Smooth muscle cell (in vitro differentiated cells): Measurements from ENCODE around the gene ANKS3. TPM values are rescaled to one million over a fixed set of nuclear protein-coding genes. Genes with fewer than 3 reads are reported as not detected.

ENCODE experiments used
- DNase-seq: peaks from one replicate; lab custom pipeline; 2025; ENCODE audit not compliant: unreplicated experiment; lab: John Stamatoyannopoulos, UW
- H2AFZ ChIP-seq: fragments of 200-600 bp; sonication (generic); 2 replicates; pipeline ENCODE4 v1.6.0; 2016; ENCODE audit warnings: antibody characterized with exemption, low read depth, mild to moderate bottlenecking
- H3F3A ChIP-seq: fragments of 200-600 bp; sonication (generic); 2 replicates; pipeline ENCODE4 v1.6.0; 2017; ENCODE audit warnings: antibody characterized with exemption, low read depth
- H3K27ac ChIP-seq: fragments of 200-600 bp; sonication (generic); 2 replicates; pipeline ENCODE4 v1.5.1; 2016; ENCODE audit warnings: low read depth, mild to moderate bottlenecking
- H3K27me3 ChIP-seq: fragments of 200-600 bp; sonication (generic); 2 replicates; pipeline ENCODE4 v1.6.1; 2016; ENCODE audit warnings: low read depth, mild to moderate bottlenecking
- H3K36me3 ChIP-seq: fragments of 200-600 bp; sonication (generic); 2 replicates; pipeline ENCODE4 v1.5.1; 2016; ENCODE audit warnings: low read depth
- H3K4me1 ChIP-seq: fragments of 200-600 bp; sonication (generic); 2 replicates; pipeline ENCODE4 v1.5.1; 2016; ENCODE audit warnings: low read depth
- H3K4me2 ChIP-seq: fragments of 200-600 bp; sonication (generic); 2 replicates; pipeline ENCODE4 v1.6.0; 2016; ENCODE audit warnings: mild to moderate bottlenecking
- H3K4me3 ChIP-seq: fragments of 200-600 bp; sonication (generic); 2 replicates; pipeline ENCODE4 v1.5.1; 2016; ENCODE audit warnings: mild to moderate bottlenecking
- H3K79me2 ChIP-seq: fragments of 200-600 bp; sonication (generic); 2 replicates; pipeline ENCODE4 v1.6.0; 2016; ENCODE audit warnings: low read depth, mild to moderate bottlenecking
- H3K9ac ChIP-seq: fragments of 200-600 bp; sonication (generic); 2 replicates; pipeline ENCODE4 v1.6.0; 2016; ENCODE audit warnings: low read depth
- H3K9me3 ChIP-seq: fragments of 200-600 bp; sonication (generic); replicated peaks from 2 replicates; pipeline ENCODE4 v1.5.1; 2016; ENCODE audit warnings: low read depth
- H4K20me1 ChIP-seq: fragments of 200-600 bp; sonication (generic); 2 replicates; pipeline ENCODE4 v1.6.0; 2016; ENCODE audit warnings: low read depth
- WGBS: methylation state at CpG from one replicate; pipeline ENCODE4 v1.1.7; 2016; ENCODE audit warnings: low lambda C conversion rate; 5-methylcytosine and 5-hydroxymethylcytosine counted together
- polyA plus RNA-seq: library from polyadenylated mRNA; unstranded; fragments of >200 nt; fragmentation: Nextera tagmentation; extraction: Ambion mirVana; gene quantifications from 2 replicates; pipeline ENCODE4 v1.2.1, GENCODE V29; 2016
- total RNA-seq: library from RNA; depleted of rRNA; stranded (reverse); fragments of >200 nt; gene quantifications from 2 replicates; pipeline ENCODE4 v1.2.3, GENCODE V29; 2014
- TF ChIP-seq, protein P1 (sequence below): fragments of 200-600 bp; sonication (generic); IDR thresholded peaks from 2 replicates; pipeline ENCODE4 v1.5.1; 2017; ENCODE audit warnings: borderline replicate concordance, mild to moderate bottlenecking, antibody characterized with exemption; ENCODE audit not compliant: insufficient read depth, poor library complexity, severe bottlenecking

The ANKS3 gene
- total and polyA plus RNA-seq, 2 experiments from 2014 or later, result 15.3 to 15.6 TPM

GRCh38 chr16:4729876-4730275 is 4.2 kb downstream of the ANKS3 start:
- H3K4me3 ChIP-seq, result no peak overlapping the region
- 96% methylated on average over 15 of the region's 15 CpGs for WGBS
- H4K20me1 ChIP-seq, result no peaks in the 10 kb centered on the region
- peaks cover under 1% of the 10 kb centered on the region for H3F3A ChIP-seq
- no peak for DNase-seq
- TF ChIP-seq, protein P1, sequence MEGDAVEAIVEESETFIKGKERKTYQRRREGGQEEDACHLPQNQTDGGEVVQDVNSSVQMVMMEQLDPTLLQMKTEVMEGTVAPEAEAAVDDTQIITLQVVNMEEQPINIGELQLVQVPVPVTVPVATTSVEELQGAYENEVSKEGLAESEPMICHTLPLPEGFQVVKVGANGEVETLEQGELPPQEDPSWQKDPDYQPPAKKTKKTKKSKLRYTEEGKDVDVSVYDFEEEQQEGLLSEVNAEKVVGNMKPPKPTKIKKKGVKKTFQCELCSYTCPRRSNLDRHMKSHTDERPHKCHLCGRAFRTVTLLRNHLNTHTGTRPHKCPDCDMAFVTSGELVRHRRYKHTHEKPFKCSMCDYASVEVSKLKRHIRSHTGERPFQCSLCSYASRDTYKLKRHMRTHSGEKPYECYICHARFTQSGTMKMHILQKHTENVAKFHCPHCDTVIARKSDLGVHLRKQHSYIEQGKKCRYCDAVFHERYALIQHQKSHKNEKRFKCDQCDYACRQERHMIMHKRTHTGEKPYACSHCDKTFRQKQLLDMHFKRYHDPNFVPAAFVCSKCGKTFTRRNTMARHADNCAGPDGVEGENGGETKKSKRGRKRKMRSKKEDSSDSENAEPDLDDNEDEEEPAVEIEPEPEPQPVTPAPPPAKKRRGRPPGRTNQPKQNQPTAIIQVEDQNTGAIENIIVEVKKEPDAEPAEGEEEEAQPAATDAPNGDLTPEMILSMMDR, result no peak
- H3K27ac ChIP-seq, result no peak overlapping the region
- H2AFZ ChIP-seq, result no peak overlapping the region
- H3K79me2 ChIP-seq, result peaks cover 8% of the 10 kb centered on the region
- H3K36me3 ChIP-seq, result no peaks in the 10 kb centered on the region
- H3K4me1 ChIP-seq, result peaks cover 6% of the 10 kb centered on the region
- H3K4me2 ChIP-seq, result no peak overlapping the region
- H3K9ac ChIP-seq, result no peak overlapping the region
- H3K9me3 ChIP-seq, result no peaks in the 10 kb centered on the region
- H3K27me3 ChIP-seq, result no peaks in the 10 kb centered on the region

- no peaks in the 10 kb centered on the region for H3K27me3 ChIP-seq
- H3K9me3 ChIP-seq, result no peaks in the 10 kb centered on the region
- H4K20me1 ChIP-seq, result no peaks in the 10 kb centered on the region
- no peak for DNase-seq
- no peak overlapping the region for H3K27ac ChIP-seq
- no peak overlapping the region for H3K4me2 ChIP-seq
- H3K4me1 ChIP-seq, result peaks cover 6% of the 10 kb centered on the region
- H3K36me3 ChIP-seq, result no peaks in the 10 kb centered on the region
- TF ChIP-seq, protein P1, result no peak
- no peak overlapping the region for H3K9ac ChIP-seq
- H3K79me2 ChIP-seq, result peaks cover 5% of the 10 kb centered on the region
- 97% methylated on average over 8 of the region's 8 CpGs for WGBS
- no peaks in the 10 kb centered on the region for H3F3A ChIP-seq
- no peak overlapping the region for H3K4me3 ChIP-seq
- no peak overlapping the region for H2AFZ ChIP-seq
These were observed 5.4 kb downstream of the ANKS3 start for GRCh38 chr16:4728676-4729075.

DNA sequence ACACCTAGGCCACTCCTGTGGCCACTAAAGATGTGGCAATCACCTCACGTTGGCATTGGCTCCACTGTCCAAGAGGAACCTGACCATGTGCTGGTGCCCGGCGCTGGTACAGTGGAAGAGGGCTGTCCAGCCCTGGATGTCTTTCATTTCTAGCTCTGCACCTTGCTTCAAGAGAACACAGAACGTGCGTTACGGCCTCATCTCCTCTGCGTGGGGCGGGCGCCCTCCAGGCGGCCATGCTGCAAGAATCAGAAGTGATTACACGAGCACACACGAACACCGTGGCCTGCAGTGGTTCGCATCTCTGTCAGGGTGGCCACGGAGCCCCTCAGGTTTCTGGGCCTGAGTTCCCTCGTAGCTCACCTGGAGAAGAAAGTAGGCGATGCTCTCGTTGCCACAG is 7.5 kb downstream of the ANKS3 start:
- TF ChIP-seq, protein P1, result no peak
- Histone ChIP-seq H4K20me1 (no peaks in the 10 kb centered on the region), H3K36me3 (no peaks in the 10 kb centered on the region), H3K9ac (no peak overlapping the region), H3K27ac (no peak overlapping the region), H3K27me3 (no peaks in the 10 kb centered on the region), H3K79me2 (no peaks in the 10 kb centered on the region), H3K4me2 (no peak overlapping the region), H3K4me3 (no peak overlapping the region), H3K4me1 (no peaks in the 10 kb centered on the region), H2AFZ (no peak overlapping the region), H3F3A (no peaks in the 10 kb centered on the region), H3K9me3 (no peaks in the 10 kb centered on the region)
- WGBS, result 95% methylated on average over 17 of the region's 18 CpGs
- DNase-seq, result no peak

DNA sequence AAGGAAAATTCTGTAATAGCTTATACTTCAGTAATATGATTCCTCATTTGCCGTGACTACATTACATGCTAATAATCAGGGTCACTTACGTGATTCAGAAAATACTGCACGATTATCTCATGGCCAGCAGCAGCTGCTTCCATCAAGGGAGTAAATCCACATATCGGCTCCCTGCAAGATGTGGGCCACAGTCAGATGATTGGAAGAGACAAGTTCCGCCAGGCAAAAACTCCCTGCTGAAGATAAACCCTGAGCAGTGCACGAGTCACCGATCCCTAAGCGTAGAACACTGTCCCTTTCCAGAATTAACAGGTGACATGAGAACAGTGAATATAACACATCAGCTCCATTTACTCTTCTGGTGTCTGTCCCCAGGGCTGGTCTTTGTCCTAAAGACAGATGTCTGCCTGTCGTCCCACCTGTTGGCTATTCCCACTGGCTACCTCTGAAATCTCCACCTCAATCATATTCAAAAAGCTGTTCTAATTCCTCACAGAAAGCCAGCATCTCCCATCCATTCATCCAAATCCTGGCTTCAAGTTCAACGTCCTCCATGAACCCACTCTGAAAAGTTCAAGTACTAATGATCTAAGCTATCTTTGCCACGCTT is 9.3 kb downstream of the ANKS3 start:
- TF ChIP-seq, protein P1, result no peak

More for the DNA sequence above, 9.3 kb downstream of the ANKS3 start:
- Histone ChIP-seq H3K27ac (no peak overlapping the region), H3K9me3 (no peaks in the 10 kb centered on the region), H3K36me3 (no peaks in the 10 kb centered on the region), H3K79me2 (no peaks in the 10 kb centered on the region), H3K9ac (no peak overlapping the region), H3K4me2 (no peak overlapping the region), H3K27me3 (no peaks in the 10 kb centered on the region), H3K4me3 (no peak overlapping the region), H3F3A (no peaks in the 10 kb centered on the region), H3K4me1 (no peaks in the 10 kb centered on the region), H2AFZ (no peak overlapping the region), H4K20me1 (no peaks in the 10 kb centered on the region)
- 92% methylated on average over 11 of the region's 11 CpGs for WGBS
- no peak for DNase-seq
